SIG-M5 treated with dmso at 0.1 percent for 504 hours (cell line): ENCODE results near the gene KDM6B.
"Not testable (repeated sequence)": the region's sequence is repeated elsewhere in the genome, so short reads cannot be mapped to it uniquely, and the experiment has no call there.

ENCODE experiments used
- DNase-seq: peaks from one replicate; lab custom pipeline; 2025; ENCODE audit not compliant: unreplicated experiment; lab: John Stamatoyannopoulos, UW

Gene KDM6B

DNA sequence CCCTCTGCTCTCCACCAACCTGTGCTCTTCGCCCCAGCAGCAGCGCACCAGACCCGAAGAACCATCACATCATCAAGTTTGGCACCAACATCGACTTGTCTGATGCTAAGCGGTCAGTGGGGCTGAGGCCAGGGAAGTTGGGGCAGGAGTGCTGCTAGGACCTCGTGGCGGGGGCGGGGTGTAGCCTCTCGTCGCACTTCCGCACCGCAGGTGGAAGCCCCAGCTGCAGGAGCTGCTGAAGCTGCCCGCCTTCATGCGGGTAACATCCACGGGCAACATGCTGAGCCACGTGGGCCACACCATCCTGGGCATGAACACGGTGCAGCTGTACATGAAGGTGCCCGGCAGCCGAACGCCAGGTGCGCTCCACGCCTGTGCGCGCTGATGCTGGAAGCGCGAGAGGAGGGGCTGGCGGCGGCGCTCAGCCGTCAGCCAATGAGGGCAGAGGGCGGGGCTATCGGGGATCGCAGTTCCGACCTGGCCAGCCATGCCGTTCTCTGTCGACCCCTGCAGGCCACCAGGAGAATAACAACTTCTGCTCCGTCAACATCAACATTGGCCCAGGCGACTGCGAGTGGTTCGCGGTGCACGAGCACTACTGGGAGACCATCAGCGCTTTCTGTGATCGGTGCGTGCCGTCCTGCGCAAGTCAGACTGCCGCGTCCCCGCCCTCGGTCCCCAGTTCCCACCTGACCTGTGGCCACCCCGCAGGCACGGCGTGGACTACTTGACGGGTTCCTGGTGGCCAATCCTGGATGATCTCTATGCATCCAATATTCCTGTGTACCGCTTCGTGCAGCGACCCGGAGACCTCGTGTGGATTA, 17.6 kb downstream of the KDM6B start:
- DNase-seq, result peak; percentile 79

DNA sequence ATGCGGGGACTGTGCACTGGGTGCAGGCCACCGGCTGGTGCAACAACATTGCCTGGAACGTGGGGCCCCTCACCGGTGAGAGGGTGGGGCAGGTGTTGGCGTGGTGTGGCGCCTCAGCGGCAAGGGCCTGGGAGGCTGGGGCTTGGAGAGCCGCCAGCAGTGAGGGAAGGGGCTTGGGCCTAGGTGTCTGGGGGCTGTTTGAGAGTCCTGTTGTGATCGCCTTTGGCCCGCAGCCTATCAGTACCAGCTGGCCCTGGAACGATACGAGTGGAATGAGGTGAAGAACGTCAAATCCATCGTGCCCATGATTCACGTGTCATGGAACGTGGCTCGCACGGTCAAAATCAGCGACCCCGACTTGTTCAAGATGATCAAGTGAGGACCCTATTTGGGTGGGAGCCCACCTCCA, 18.2 kb downstream of the KDM6B start:
- DNase-seq, result no peak

DNA sequence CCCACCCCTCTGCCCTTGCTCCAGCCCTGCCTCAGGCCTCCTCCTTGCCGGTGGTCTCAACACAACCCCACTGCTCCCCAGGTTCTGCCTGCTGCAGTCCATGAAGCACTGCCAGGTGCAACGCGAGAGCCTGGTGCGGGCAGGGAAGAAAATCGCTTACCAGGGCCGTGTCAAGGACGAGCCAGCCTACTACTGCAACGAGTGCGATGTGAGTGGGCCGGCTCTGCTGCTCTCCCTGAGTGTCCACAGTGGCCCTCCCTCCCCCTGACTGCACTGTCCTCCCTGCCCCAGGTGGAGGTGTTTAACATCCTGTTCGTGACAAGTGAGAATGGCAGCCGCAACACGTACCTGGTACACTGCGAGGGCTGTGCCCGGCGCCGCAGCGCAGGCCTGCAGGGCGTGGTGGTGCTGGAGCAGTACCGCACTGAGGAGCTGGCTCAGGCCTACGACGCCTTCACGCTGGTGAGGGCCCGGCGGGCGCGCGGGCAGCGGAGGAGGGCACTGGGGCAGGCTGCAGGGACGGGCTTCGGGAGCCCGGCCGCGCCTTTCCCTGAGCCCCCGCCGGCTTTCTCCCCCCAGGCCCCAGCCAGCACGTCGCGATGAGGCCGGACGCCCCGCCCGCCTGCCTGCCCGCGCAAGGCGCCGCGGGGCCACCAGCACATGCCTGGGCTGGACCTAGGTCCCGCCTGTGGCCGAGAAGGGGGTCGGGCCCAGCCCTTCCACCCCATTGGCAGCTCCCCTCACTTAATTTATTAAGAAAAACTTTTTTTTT, 19.1 kb downstream of the KDM6B start:
- DNase-seq, result no peak

- DNase-seq, result no peak
Measured at GRCh38 chr17:7853691-7854038, 19.6 kb downstream of the KDM6B start.

DNA sequence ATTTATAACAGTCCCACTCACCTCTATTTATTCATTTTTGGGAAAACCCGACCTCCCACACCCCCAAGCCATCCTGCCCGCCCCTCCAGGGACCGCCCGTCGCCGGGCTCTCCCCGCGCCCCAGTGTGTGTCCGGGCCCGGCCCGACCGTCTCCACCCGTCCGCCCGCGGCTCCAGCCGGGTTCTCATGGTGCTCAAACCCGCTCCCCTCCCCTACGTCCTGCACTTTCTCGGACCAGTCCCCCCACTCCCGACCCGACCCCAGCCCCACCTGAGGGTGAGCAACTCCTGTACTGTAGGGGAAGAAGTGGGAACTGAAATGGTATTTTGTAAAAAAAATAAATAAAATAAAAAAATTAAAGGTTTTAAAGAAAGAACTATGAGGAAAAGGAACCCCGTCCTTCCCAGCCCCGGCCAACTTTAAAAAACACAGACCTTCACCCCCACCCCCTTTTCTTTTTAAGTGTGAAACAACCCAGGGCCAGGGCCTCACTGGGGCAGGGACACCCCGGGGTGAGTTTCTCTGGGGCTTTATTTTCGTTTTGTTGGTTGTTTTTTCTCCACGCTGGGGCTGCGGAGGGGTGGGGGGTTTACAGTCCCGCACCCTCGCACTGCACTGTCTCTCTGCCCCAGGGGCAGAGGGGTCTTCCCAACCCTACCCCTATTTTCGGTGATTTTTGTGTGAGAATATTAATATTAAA, 20.2 kb downstream of the KDM6B start:
- no peak for DNase-seq

DNA sequence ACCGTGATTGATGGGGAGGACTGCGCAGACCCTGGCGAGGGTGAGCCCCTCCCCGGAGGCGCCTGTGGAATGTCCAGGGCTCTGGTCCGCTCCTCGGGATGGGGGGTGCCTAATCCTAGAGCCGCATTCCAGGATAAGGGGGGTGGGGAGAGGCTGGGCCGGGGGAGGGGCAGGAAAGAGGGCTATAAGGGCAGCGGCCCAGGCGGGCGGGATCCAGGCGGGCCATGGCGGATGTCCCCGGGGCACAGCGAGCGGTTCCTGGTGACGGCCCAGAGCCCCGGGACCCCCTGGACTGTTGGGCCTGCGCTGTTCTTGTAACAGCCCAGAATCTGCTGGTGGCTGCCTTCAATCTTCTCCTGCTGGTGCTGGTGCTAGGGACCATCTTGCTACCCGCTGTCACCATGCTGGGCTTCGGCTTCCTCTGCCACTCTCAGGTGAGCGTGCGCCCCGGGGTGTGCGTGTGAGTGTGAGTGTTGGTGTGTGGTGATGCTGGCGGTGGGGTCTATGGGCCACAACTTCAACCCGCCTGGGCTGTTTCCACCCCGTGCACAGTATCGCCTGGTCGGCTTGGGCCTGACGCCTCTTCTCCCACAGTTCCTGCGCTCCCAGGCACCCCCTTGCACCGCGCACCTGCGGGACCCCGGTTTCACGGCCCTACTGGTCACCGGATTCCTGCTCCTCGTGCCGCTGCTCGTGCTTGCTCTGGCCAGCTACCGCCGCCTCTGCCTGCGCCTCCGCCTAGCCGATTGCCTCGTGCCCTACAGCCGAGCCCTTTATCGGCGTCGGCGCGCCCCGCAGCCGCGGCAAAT, 21.0 kb downstream of the KDM6B start, which contains the start of gene TMEM88:
Gene TMEM88 (plus strand): TSS at position 216 of the 809 bp plus-strand sequence. CDS start 9 bp downstream, at position 225.
- DNase-seq, result no peak

GRCh38 chr17:7855660-7856010, 21.6 kb downstream of the KDM6B start:
- DNase-seq, result no peak

GRCh38 chr17:7856011-7856810, 22.2 kb downstream of the KDM6B start:
- DNase-seq, result peak; percentile 50

GRCh38 chr17:7856811-7857712, 23.0 kb downstream of the KDM6B start, which contains the start of gene NAA38:
TSS of gene NAA38 (minus strand) at chr17:7857559. CDS start at chr17:7857463, 96 bp downstream.
- peak; percentile 100 for DNase-seq

DNA sequence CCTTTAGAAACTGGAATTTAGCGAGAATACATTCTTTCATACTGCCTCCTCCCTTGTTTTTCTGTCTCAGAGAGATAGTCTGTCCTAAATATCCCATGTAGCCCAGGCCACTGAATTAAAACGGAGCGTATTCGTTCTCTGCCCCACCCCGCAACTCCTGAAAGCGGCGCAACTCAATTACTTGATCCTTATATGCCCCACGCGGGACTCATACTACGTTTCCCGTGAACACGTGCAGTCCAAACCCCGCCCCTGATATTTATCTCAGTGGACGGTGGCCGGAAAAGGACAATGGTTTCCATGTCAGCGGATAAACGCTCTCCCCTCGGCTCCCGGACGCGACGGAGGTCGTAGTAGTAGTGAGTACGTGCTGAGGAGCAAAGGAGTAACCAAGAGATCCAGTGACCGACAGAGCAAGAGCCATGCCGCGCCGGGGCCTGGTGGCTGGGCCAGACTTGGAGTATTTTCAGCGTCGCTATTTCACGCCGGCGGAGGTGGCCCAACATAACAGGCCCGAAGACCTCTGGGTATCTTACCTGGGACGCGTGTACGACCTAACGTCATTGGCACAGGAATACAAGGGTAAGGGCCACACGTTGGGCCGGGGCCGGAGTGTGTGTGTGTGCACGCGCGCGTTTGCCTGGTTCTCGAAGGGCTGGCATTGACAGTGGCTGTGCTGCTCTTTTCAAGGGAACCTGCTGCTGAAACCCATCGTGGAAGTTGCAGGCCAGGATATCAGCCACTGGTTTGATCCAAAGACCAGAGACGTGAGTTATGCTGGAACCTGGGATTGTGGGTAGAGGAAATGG, 23.9 kb downstream of the KDM6B start, which contains the start of gene CYB5D1:
Gene CYB5D1 (plus strand): TSS at position 291 of the 809 bp plus-strand sequence. CDS start 132 bp downstream, at position 423.
- peak; percentile 95 for DNase-seq

DNA sequence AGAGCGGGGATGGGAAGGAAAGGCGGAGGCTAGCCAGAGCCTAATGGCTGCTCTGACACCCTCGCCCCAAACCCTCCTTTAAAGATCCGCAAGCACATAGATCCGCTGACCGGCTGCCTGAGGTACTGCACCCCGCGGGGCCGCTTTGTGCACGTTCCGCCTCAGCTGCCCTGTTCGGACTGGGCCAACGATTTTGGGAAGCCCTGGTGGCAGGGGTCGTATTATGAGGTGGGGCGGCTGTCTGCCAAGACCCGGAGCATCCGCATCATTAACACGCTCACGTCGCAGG, 24.4 kb downstream of the KDM6B start:
- DNase-seq, result peak; percentile 69

DNA sequence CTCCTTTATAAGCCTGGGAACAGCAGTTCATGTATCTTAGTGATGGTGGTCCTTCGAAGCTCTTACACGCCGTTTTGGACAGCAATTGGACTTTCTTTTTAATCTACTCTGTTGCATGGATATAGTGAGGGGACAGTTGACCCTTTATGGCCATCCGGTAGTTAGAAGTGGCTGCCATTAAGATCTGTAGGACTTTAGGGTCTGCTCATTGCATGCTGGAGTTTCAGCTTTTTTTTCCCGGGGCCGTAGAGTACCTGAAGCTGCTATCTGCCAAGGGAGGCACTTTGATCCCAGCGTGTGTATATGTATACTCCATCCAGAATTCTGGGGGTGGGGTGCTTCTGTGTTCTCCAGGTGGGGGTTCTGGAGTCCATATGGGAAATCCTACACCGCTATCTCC, 25.0 kb downstream of the KDM6B start:
- no peak for DNase-seq

- DNase-seq, result peak; percentile 11
Measured at GRCh38 chr17:7862692-7863437, 28.8 kb downstream of the KDM6B start.

GRCh38 chr17:7864384-7864783, 30.4 kb downstream of the KDM6B start:
- not testable (repeated sequence) for DNase-seq

DNA sequence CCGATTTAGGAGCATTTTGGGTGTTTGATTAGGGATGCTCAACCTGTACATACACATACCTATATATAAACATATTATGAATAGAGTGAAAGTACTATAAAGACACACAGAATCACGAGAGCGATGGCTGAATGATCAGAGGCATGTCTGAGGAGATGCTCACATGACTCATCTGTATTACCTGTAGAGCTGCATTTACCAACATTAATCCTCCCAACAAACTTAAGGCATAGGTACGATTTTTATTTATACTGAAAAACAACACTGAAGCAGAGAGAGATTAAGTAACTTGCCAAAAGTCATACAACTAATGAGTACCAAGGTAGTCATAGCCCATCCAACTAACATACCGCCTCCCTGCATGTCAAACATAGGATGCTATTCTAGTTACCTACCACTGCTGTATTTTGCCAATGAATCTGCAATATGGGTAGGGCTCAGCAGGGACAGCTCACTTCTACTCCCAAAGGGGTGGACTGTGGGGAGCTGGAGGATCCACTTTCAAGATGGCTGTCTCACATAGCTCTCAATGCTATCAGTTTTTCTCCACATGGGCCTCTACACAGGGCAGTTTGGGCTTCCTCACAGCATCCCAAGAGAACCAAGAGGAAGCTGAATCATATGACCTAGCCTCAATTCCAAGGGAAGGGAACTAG, 31.1 kb downstream of the KDM6B start:
- DNase-seq, result no peak

DNA sequence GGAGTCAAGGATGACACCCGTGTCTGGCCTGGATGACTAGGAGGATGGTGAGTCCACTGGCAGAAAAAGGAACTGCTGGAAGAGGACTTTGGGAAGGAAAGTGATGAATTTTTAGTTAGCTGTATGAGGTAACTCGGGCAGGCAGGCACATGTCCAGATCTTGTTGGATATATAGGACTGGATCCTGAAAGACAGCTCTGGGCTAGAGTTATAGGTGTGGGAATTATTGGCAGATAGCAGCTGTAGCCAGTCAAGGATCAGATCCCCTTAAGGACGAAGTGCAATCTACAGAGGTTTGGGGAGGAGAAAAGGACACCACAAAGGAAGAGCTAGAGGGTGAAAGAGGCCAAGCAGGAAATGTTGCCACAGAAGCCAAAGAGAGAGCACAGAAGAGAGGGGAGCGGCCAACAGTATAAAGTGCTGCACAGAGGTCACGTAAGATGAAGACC, 33.9 kb downstream of the KDM6B start:
- peak; percentile 21 for DNase-seq

- DNase-seq, result no peak
Measured at GRCh38 chr17:7873051-7873450, 39.0 kb downstream of the KDM6B start.
